Activated B cell treated with CpG ODN at 0.5 μM for 24 hours (primary cell): ENCODE measurements around the gene TCF7L1. TPM values are rescaled to one million over a fixed set of nuclear protein-coding genes. Genes with fewer than 3 reads are reported as not detected.
"Not testable (repeated sequence)": the region's sequence is repeated elsewhere in the genome, so short reads cannot be mapped to it uniquely, and the experiment has no call there.

Experiments used
- ATAC-seq: fragments of 200-7000 bp; cut with Tn5 transposase; one replicate; pipeline ENCODE4 v1.10.0; 2021; ENCODE audit warnings: low read depth, mild to moderate bottlenecking, moderate library complexity
- CTCF ChIA-PET: fragments of 350-600 bp; sonication (Branson Sonifier 250); formaldehyde crosslinking; loops from one replicate; lab custom pipeline; 2021; ENCODE audit warnings: antibody characterized with exemption; lab: Charles Lee
- POLR2A ChIA-PET: fragments of 350-600 bp; sonication (Branson Sonifier 250); formaldehyde crosslinking; loops from one replicate; lab custom pipeline; 2021; ENCODE audit warnings: antibody characterized with exemption; lab: Charles Lee
- DNase-seq: peaks from one replicate; pipeline ENCODE4 v3.0.0; 2022
- H3K27ac Mint-ChIP-seq: one replicate; pipeline ENCODE4 v1.8.0; 2020; ENCODE audit warnings: mixed read lengths
- H3K27me3 Mint-ChIP-seq: one replicate; pipeline ENCODE4 v1.8.0; 2021; ENCODE audit warnings: mixed read lengths
- H3K36me3 Mint-ChIP-seq: one replicate; pipeline ENCODE4 v1.8.0; 2021; ENCODE audit warnings: low read depth, mixed read lengths
- H3K4me1 Mint-ChIP-seq: one replicate; pipeline ENCODE4 v1.8.0; 2021; ENCODE audit warnings: mixed read lengths
- H3K4me3 Mint-ChIP-seq: one replicate; pipeline ENCODE4 v1.8.0; 2020; ENCODE audit warnings: mild to moderate bottlenecking, mixed read lengths
- H3K9me3 Mint-ChIP-seq: one replicate; pipeline ENCODE4 v1.8.0; 2020; ENCODE audit warnings: mixed read lengths
- intact Hi-C: fragments of 100-400 bp; cut with micrococcal nuclease; formaldehyde crosslinking; loops from one replicate; pipeline ENCODE4 v1.15.1; 2024
- total RNA-seq: library from RNA; stranded (reverse); gene quantifications from 2 replicates; pipeline ENCODE4 v1.2.3, GENCODE V29; 2022
- TF ChIP-seq, protein P1 (sequence below): fragments of 200-600 bp; IDR thresholded peaks from one replicate; pipeline ENCODE4 v1.8.0; 2022; ENCODE audit warnings: antibody characterized with exemption, mild to moderate bottlenecking

TCF7L1 gene
- total RNA-seq, 1 donor from 2014 or later: 0.07 TPM

DNA sequence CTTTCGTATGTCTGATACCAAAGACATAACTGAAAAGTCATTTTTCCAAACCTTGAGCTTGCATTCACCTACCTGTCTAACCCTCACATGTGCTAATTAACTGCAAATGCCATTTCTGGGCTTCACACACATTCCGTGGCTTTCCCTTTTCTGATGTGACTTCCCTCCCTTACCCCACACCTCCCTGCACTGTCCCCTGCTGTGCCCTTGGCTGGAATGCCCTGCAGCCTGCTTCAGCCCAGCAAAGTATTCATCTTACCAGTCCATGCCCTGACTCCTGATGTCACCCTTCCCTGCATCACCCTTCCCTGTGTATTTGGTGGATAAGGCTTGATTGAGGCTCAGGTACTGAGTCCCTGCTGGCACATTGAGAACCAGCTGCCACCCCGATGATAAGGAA, 209.0 kb downstream of the TCF7L1 start:
- Mint-ChIP-seq H3K36me3 (peaks cover 44% of the 10 kb centered on the region), H3K4me3 (no peak overlapping the region), H3K27me3 (no peaks in the 10 kb centered on the region), H3K27ac (no peak overlapping the region), H3K4me1 (no peaks in the 10 kb centered on the region), H3K9me3 (no peaks in the 10 kb centered on the region)
- TF ChIP-seq, protein P1, sequence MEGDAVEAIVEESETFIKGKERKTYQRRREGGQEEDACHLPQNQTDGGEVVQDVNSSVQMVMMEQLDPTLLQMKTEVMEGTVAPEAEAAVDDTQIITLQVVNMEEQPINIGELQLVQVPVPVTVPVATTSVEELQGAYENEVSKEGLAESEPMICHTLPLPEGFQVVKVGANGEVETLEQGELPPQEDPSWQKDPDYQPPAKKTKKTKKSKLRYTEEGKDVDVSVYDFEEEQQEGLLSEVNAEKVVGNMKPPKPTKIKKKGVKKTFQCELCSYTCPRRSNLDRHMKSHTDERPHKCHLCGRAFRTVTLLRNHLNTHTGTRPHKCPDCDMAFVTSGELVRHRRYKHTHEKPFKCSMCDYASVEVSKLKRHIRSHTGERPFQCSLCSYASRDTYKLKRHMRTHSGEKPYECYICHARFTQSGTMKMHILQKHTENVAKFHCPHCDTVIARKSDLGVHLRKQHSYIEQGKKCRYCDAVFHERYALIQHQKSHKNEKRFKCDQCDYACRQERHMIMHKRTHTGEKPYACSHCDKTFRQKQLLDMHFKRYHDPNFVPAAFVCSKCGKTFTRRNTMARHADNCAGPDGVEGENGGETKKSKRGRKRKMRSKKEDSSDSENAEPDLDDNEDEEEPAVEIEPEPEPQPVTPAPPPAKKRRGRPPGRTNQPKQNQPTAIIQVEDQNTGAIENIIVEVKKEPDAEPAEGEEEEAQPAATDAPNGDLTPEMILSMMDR: no peak
- POLR2A ChIA-PET: interaction anchor here (0.8 kb wide), 1 partner anchor 273 kb away, joined by 3 read pairs; no protein-coding TSS in a partner anchor
- CTCF ChIA-PET: no interaction called here
- no peak for ATAC-seq
- DNase-seq: no peak
- intact Hi-C loops: no loop called here

- POLR2A ChIA-PET, H3K4me1 Mint-ChIP-seq, DNase-seq, H3K9me3 Mint-ChIP-seq, H3K27ac Mint-ChIP-seq, CTCF ChIA-PET, H3K27me3 Mint-ChIP-seq, H3K4me3 Mint-ChIP-seq, ATAC-seq: not testable (repeated sequence)
- intact Hi-C loops: loop anchor here (1.0 kb wide), 1 partner anchor 28 kb away; no protein-coding TSS in a partner anchor
- peaks cover 51% of the 10 kb centered on the region for H3K36me3 Mint-ChIP-seq
These were observed 210.2 kb downstream of the TCF7L1 start for GRCh38 chr2:85343207-85343895.

DNA sequence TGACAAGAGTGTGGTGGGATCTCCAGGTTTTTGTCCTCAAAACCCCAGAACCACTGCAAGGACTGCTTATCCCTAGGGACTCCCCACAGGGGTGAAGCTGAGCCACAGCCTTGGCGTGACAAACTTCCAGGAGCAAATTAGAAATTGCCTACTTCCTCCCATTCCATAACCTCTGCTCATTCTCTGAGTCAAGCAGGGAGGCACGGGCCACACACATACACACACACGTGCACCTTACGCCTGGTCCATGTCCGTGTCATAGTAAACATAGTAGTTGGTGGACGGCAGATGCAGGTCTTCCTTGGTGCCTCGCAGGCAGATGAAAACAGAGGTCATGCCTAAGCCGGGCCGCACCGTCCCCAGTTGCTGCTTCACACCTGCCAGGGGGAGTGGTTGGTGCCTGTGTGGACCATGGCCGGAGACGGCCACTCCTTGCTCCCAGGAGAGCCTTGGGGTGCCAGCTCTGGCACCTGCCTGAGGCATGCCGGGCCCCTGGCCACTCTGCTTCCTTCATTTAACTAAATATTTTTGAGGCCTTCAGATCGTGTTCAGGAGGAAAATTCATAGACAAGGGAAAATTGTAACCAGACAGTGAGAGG, 211.3 kb downstream of the TCF7L1 start:
- Mint-ChIP-seq H3K27ac (no peak overlapping the region), H3K4me3 (no peak overlapping the region), H3K9me3 (no peaks in the 10 kb centered on the region), H3K27me3 (no peaks in the 10 kb centered on the region), H3K4me1 (no peaks in the 10 kb centered on the region), H3K36me3 (peaks cover 54% of the 10 kb centered on the region)
- intact Hi-C loops: no loop called here
- CTCF ChIA-PET: no interaction called here
- TF ChIP-seq, protein P1: no peak
- no peak for ATAC-seq
- POLR2A ChIA-PET: interaction anchor here (1.5 kb wide), 1 partner anchor 10 kb away, joined by 4 read pairs; the partner anchor contains the start of genes ELMOD3 and RETSAT
- no peak for DNase-seq

GRCh38 chr2:85347599-85347998, 214.4 kb downstream of the TCF7L1 start:
- DNase-seq (no peak), ATAC-seq (no peak)
- no peak overlapping the region for H3K27ac Mint-ChIP-seq
- peaks cover 66% of the 10 kb centered on the region for H3K36me3 Mint-ChIP-seq
- ChIA-PET CTCF (no interaction called here), POLR2A (no interaction called here)
- TF ChIP-seq, protein P1: no peak
- peaks cover 3% of the 10 kb centered on the region for H3K4me1 Mint-ChIP-seq
- H3K4me3 Mint-ChIP-seq: no peak overlapping the region
- intact Hi-C loops: no loop called here
- no peaks in the 10 kb centered on the region for H3K9me3 Mint-ChIP-seq
- no peaks in the 10 kb centered on the region for H3K27me3 Mint-ChIP-seq

GRCh38 chr2:85353876-85354285, 220.7 kb downstream of the TCF7L1 start:
- ChIA-PET CTCF (interaction anchor here (0.9 to 1.4 kb wide), 5 partner anchors 39 to 352 kb away, joined by 3 to 6 read pairs (median 4); no protein-coding TSS in a partner anchor), POLR2A (interaction anchor here (0.5 to 4.2 kb wide), 25 partner anchors 8 to 258 kb away, joined by 3 to 93 read pairs (median 6); partner anchors contain the start of genes C2orf68, GGCX, MAT2A and RNF181)
- Mint-ChIP-seq H3K27ac (peak overlapping the region; percentile 99), H3K4me3 (peak overlapping the region; percentile 100), H3K36me3 (peaks cover 50% of the 10 kb centered on the region), H3K27me3 (no peaks in the 10 kb centered on the region), H3K4me1 (peaks cover 48% of the 10 kb centered on the region), H3K9me3 (no peaks in the 10 kb centered on the region)
- intact Hi-C loops: loop anchor here (1.0 to 5.0 kb wide), 10 partner anchors 26 to 1088 kb away; partner anchors contain the start of genes CAPG, GGCX, KDM3A and MAT2A
- ATAC-seq (no peak), DNase-seq (no peak)
- TF ChIP-seq, protein P1: no peak
